ENCODE measurements around the gene CASK. TPM values are rescaled to one million over a fixed set of nuclear protein-coding genes. Genes with fewer than 3 reads are reported as not detected.
A peak's percentile ranks its signal among the peaks of the same experiment; 100 is the strongest.

The CASK gene
- total RNA-seq, 6 experiments from 2014 or later: 17.8 to 23.8 (median 20.4) TPM

DNA sequence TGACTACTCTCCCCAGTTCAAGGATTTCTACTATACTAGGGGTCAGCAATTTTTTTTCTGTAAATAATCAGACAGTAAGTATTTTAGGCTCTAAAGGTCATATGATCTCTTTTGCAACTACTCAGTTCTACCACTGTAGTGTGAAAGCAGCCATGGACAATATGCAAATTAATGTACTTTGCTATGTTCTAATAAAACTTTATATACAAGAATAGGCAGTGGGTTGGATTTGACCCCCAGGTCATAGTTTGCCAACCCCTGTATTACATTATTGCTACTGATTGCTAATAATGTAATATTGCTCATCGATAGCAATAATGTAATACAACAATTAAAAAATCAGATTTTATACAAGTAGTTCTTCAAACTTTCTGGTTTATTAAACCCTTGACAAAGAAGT is 293.8 kb downstream of the CASK start:
- no peak for TF ChIP-seq POLR2A (IDR thresholded peaks at IDR 0.05)
- TF ChIP-seq, protein P1, sequence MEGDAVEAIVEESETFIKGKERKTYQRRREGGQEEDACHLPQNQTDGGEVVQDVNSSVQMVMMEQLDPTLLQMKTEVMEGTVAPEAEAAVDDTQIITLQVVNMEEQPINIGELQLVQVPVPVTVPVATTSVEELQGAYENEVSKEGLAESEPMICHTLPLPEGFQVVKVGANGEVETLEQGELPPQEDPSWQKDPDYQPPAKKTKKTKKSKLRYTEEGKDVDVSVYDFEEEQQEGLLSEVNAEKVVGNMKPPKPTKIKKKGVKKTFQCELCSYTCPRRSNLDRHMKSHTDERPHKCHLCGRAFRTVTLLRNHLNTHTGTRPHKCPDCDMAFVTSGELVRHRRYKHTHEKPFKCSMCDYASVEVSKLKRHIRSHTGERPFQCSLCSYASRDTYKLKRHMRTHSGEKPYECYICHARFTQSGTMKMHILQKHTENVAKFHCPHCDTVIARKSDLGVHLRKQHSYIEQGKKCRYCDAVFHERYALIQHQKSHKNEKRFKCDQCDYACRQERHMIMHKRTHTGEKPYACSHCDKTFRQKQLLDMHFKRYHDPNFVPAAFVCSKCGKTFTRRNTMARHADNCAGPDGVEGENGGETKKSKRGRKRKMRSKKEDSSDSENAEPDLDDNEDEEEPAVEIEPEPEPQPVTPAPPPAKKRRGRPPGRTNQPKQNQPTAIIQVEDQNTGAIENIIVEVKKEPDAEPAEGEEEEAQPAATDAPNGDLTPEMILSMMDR (IDR thresholded peaks at IDR 0.05): no peak
- intact Hi-C loops (cut with DNase I): no loop called here
- Histone ChIP-seq H3K4me1 (no peaks in the 10 kb centered on the region), H3K36me3 (no peaks in the 10 kb centered on the region), H3K4me3 (no peak overlapping the region), H3K27me3 (no peaks in the 10 kb centered on the region), H3K9me3 (no peaks in the 10 kb centered on the region), H3K27ac (no peak overlapping the region)
- ATAC-seq: no peak
- no peak for DNase-seq
- 91% methylated on average over 1 of the region's 1 CpG for WGBS (ENCODE audit: insufficient coverage, low coverage, low lambda C conversion rate, missing lambda C conversion rate)

DNA sequence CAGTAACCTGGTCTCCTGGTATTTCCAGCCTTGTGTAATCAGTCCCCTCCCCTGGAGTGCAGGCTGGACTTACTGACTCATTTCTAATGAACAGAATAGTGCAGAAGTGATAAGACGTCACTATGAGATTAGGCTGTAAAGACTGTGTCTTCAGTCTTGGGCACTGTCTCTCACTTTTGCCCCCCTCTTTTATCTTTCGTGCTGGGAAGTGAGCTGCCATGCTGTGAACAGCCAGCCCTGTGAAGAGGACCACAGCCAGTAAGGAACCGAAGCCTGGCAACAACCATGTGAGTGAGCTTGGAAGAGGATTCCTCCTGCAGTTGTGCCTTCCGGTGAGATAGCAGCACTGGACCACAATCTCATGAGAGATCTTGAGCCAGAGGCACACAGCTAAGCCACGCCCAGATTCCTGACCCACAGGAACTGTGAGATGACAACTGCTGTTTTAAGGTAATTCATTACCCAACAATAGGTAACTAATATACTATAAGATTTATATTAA is 302.1 kb downstream of the CASK start:
- 50% methylated on average over 5 of the region's 5 CpGs for WGBS (ENCODE audit: insufficient coverage, low coverage, low lambda C conversion rate, missing lambda C conversion rate)
- no peak for ATAC-seq
- H3K9me3 ChIP-seq: no peaks in the 10 kb centered on the region
- H3K27ac ChIP-seq: no peak overlapping the region
- no peak for DNase-seq
- H3K36me3 ChIP-seq: no peaks in the 10 kb centered on the region
- TF ChIP-seq POLR2A (IDR thresholded peaks at IDR 0.05): no peak
- TF ChIP-seq, protein P1 (IDR thresholded peaks at IDR 0.05): no peak
- peaks cover 0 to 8% (median 0%) of the 10 kb centered on the region in 4 donors for H3K4me1 ChIP-seq
- intact Hi-C loops (cut with DNase I): no loop called here
- H3K27me3 ChIP-seq: no peaks in the 10 kb centered on the region
- no peak overlapping the region for H3K4me3 ChIP-seq

DNA sequence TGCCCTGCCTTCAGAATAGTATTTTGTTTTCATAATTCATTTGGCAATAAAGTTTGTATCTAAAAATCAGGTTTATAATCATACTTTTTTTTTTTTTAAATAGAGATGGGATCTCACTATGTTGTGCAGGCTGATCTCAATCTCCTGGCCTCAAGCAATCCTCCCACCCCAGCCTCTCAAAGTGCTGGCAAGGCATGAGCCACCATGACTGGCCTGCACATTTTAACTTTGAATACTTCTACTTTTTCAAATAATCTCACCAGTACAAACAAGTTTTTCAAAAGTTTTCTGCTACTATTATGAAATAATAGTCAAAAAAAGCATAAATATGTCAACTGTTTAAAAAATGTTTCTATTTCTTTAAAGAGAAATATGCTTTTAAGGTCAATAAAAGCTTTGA is 304.1 kb downstream of the CASK start:
- no peaks in the 10 kb centered on the region for H3K27me3 ChIP-seq
- peaks cover 0 to 8% (median 0%) of the 10 kb centered on the region in 4 donors for H3K4me1 ChIP-seq
- no peak overlapping the region for H3K27ac ChIP-seq
- ATAC-seq: no peak
- H3K9me3 ChIP-seq: no peaks in the 10 kb centered on the region
- no peaks in the 10 kb centered on the region for H3K36me3 ChIP-seq
- no peak overlapping the region for H3K4me3 ChIP-seq
- intact Hi-C loops (cut with DNase I): no loop called here
- TF ChIP-seq, protein P1 (IDR thresholded peaks at IDR 0.05): no peak
- TF ChIP-seq POLR2A (IDR thresholded peaks at IDR 0.05): no peak
- no peak for DNase-seq

DNA sequence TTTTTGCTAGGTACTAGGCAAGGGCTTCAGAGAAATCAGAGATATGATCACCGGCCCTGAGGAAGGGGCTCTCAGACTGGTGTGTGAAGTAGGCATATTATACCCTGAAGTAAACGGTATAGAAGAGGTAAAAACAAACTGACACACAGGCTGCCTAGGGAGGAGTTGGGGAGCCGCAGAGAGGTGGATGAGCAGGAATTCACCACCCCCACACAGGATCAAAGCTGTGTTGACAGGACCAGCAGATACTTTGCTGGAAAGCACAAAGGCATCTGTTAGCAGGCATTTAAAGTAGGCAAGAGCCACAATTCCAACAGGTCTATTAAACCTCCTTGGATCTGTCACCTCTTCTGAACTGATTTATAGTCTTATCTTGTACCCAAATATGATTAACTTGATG is 306.4 kb downstream of the CASK start:
- Histone ChIP-seq H3K9me3 (no peaks in the 10 kb centered on the region), H3K36me3 (no peaks in the 10 kb centered on the region), H3K4me1 (peaks cover 0 to 8% (median 0%) of the 10 kb centered on the region in 4 donors), H3K27ac (no peak overlapping the region), H3K4me3 (no peak overlapping the region), H3K27me3 (no peaks in the 10 kb centered on the region)
- WGBS (ENCODE audit: insufficient coverage, low coverage, low lambda C conversion rate, missing lambda C conversion rate): 76% methylated on average over 3 of the region's 3 CpGs
- DNase-seq (no peak), ATAC-seq (peak in 2 of 4 donors; percentile 42 to 71)
- TF ChIP-seq POLR2A (IDR thresholded peaks at IDR 0.05): no peak
- TF ChIP-seq, protein P1 (IDR thresholded peaks at IDR 0.05): no peak
- intact Hi-C loops (cut with DNase I): no loop called here

DNA sequence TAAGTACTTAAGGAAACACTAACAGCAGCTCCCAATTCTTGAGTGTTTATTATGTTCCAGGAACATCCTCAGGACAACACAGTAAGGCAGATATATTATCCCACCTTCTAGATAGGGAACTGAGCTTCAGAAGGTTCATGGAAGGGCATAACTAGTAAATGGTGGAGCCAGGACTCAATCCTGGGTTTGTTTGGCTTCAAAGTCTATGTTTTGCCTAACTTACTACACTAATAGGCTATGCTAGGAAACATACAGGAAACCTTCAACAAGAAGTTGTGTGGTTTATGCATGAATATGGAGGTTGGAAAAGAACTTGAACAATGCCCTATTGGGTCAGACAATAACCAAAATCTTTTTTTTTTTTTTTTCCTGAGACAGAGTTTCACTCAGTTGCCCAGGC is 307.1 kb downstream of the CASK start:
- TF ChIP-seq, protein P1 (IDR thresholded peaks at IDR 0.05): no peak
- no peak for TF ChIP-seq POLR2A (IDR thresholded peaks at IDR 0.05)
- Histone ChIP-seq H3K9me3 (no peaks in the 10 kb centered on the region), H3K4me1 (peaks cover 0 to 8% (median 0%) of the 10 kb centered on the region in 4 donors), H3K27ac (no peak overlapping the region), H3K36me3 (no peaks in the 10 kb centered on the region), H3K4me3 (no peak overlapping the region), H3K27me3 (no peaks in the 10 kb centered on the region)
- ATAC-seq (peak; percentile 48 to 86 (median 67)), DNase-seq (no peak)
- intact Hi-C loops (cut with DNase I): no loop called here

Measured in right lobe of liver (tissue), 6 donors.